Ishikawa (cell line): ENCODE data around the gene GPRC5D.

Experiments
- CEBPB ChIP-seq: IDR thresholded peaks from 2 replicates; pipeline ENCODE4 v1.6.1; 2012
- CREB1 ChIP-seq: IDR thresholded peaks from 2 replicates; pipeline ENCODE4 v1.6.1; 2012; ENCODE audit warnings: low read depth
- EGR1 ChIP-seq: IDR thresholded peaks from 2 replicates; pipeline ENCODE4 v1.6.1; 2012
- EP300 ChIP-seq: IDR thresholded peaks from 2 replicates; pipeline ENCODE4 v1.6.1; 2012; ENCODE audit warnings: borderline replicate concordance
- FOXM1 ChIP-seq: IDR thresholded peaks from 2 replicates; pipeline ENCODE4 v1.6.1; 2012; ENCODE audit warnings: low read depth, borderline replicate concordance
- RAD21 ChIP-seq: IDR thresholded peaks from 2 replicates; pipeline ENCODE4 v1.6.1; 2012; ENCODE audit warnings: low read depth
- TAF1 ChIP-seq: IDR thresholded peaks from 2 replicates; pipeline ENCODE4 v1.6.1; 2012; ENCODE audit warnings: low read depth, mild to moderate bottlenecking
- TCF12 ChIP-seq: IDR thresholded peaks from 2 replicates; pipeline ENCODE4 v1.6.1; 2012; ENCODE audit warnings: low read depth
- TEAD4 ChIP-seq: IDR thresholded peaks from 2 replicates; pipeline ENCODE4 v1.6.1; 2012
- YY1 ChIP-seq: IDR thresholded peaks from 2 replicates; pipeline ENCODE4 v1.6.1; 2012; ENCODE audit warnings: low read depth
- ZBTB7A ChIP-seq: IDR thresholded peaks from 2 replicates; pipeline ENCODE4 v1.6.1; 2012; ENCODE audit warnings: low read depth
- TF ChIP-seq, protein P1 (sequence below): IDR thresholded peaks from 2 replicates; pipeline ENCODE4 v1.6.1; 2012; ENCODE audit warnings: low read depth, mild to moderate bottlenecking

DNA sequence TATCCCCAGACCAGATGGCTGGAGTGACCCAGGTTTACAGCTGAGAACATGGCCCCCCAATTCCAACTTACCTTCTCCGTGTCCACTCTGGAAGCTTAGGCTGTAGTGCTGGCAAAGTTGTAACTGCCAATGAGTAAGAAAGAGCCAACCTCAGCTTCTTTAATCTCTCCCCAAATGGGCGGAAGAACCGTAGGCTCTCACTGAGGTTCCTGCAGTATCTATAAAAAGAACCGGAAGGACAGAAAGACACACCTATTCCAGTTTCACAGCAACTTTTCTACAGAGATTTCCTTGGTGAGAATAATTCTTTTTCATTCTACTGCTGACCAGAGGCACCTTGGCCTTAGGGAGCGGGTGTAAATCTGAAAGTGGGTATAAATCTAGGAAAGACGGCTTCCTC, at the start of gene GPRC5D:
- TF ChIP-seq, protein P1, sequence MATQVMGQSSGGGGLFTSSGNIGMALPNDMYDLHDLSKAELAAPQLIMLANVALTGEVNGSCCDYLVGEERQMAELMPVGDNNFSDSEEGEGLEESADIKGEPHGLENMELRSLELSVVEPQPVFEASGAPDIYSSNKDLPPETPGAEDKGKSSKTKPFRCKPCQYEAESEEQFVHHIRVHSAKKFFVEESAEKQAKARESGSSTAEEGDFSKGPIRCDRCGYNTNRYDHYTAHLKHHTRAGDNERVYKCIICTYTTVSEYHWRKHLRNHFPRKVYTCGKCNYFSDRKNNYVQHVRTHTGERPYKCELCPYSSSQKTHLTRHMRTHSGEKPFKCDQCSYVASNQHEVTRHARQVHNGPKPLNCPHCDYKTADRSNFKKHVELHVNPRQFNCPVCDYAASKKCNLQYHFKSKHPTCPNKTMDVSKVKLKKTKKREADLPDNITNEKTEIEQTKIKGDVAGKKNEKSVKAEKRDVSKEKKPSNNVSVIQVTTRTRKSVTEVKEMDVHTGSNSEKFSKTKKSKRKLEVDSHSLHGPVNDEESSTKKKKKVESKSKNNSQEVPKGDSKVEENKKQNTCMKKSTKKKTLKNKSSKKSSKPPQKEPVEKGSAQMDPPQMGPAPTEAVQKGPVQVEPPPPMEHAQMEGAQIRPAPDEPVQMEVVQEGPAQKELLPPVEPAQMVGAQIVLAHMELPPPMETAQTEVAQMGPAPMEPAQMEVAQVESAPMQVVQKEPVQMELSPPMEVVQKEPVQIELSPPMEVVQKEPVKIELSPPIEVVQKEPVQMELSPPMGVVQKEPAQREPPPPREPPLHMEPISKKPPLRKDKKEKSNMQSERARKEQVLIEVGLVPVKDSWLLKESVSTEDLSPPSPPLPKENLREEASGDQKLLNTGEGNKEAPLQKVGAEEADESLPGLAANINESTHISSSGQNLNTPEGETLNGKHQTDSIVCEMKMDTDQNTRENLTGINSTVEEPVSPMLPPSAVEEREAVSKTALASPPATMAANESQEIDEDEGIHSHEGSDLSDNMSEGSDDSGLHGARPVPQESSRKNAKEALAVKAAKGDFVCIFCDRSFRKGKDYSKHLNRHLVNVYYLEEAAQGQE = no peak
- TF ChIP-seq TEAD4 (no peak), CREB1 (no peak), YY1 (no peak), ZBTB7A (no peak), CEBPB (no peak), FOXM1 (no peak), RAD21 (no peak), TAF1 (no peak), EGR1 (no peak), TCF12 (no peak), EP300 (no peak)
